ENCODE measurements around the gene CACNG5.

- TF ChIP-seq, protein P1, sequence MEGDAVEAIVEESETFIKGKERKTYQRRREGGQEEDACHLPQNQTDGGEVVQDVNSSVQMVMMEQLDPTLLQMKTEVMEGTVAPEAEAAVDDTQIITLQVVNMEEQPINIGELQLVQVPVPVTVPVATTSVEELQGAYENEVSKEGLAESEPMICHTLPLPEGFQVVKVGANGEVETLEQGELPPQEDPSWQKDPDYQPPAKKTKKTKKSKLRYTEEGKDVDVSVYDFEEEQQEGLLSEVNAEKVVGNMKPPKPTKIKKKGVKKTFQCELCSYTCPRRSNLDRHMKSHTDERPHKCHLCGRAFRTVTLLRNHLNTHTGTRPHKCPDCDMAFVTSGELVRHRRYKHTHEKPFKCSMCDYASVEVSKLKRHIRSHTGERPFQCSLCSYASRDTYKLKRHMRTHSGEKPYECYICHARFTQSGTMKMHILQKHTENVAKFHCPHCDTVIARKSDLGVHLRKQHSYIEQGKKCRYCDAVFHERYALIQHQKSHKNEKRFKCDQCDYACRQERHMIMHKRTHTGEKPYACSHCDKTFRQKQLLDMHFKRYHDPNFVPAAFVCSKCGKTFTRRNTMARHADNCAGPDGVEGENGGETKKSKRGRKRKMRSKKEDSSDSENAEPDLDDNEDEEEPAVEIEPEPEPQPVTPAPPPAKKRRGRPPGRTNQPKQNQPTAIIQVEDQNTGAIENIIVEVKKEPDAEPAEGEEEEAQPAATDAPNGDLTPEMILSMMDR (IDR thresholded peaks at IDR 0.05; ENCODE audit: low read depth, low read length, missing input control): no peak
- TF ChIP-seq ZBTB33 (IDR thresholded peaks at IDR 0.05) (no peak), RXRA (IDR thresholded peaks at IDR 0.05) (no peak), GABPA (IDR thresholded peaks at IDR 0.05 in 1 of 2, conservative IDR thresholded peaks at IDR 0.05 in 1 of 2) (no peak), SP1 (IDR thresholded peaks at IDR 0.05) (no peak)
Measured at GRCh38 chr17:66817750-66818149, 17.2 kb upstream of the CACNG5 start.
